ENCODE results near the gene SLC26A3.
A peak's percentile ranks its signal among the peaks of the same experiment; 100 is the strongest.

SLC26A3 gene

GRCh38 chr7:107744345-107744750, 58.7 kb downstream of the SLC26A3 start:
- no peak for DNase-seq (ENCODE audit: low read depth)

GRCh38 chr7:107743567-107744344, 59.3 kb downstream of the SLC26A3 start, which contains the start of gene CBLL1:
Gene CBLL1 (plus strand): TSS chr7:107744142. CDS start chr7:107744164, 22 bp downstream.
- peak; percentile 98 for DNase-seq (ENCODE audit: low read depth)

- DNase-seq (ENCODE audit: low read depth): no peak
Measured at GRCh38 chr7:107742678-107743566, 60.1 kb downstream of the SLC26A3 start.

- DNase-seq (ENCODE audit: low read depth): no peak
Measured at GRCh38 chr7:107728276-107728675, 74.7 kb downstream of the SLC26A3 start.

- no peak for DNase-seq (ENCODE audit: low read depth)
Measured at GRCh38 chr7:107726356-107727130, 76.5 kb downstream of the SLC26A3 start.

GRCh38 chr7:107725138-107725740, 77.8 kb downstream of the SLC26A3 start:
- peak; percentile 5 for DNase-seq (ENCODE audit: low read depth)

- no peak for DNase-seq (ENCODE audit: low read depth)
Measured at GRCh38 chr7:107723255-107723654, 79.8 kb downstream of the SLC26A3 start.

GRCh38 chr7:107721286-107721685, 81.7 kb downstream of the SLC26A3 start:
- DNase-seq (ENCODE audit: low read depth): no peak

GRCh38 chr7:107718456-107719193, 84.4 kb downstream of the SLC26A3 start:
- no peak for DNase-seq (ENCODE audit: low read depth)

- no peak for DNase-seq (ENCODE audit: low read depth)
Measured at GRCh38 chr7:107715531-107715930, 87.5 kb downstream of the SLC26A3 start.

All from stimulated activated CD8-positive, alpha-beta memory T cell treated with anti-CD3 and anti-CD28 coated beads, Interleukin-4, amount 100 ng/mL, for 24 hours (primary cell).